HCT116 (cell line): ENCODE results near the gene FAM43B. TPM values are rescaled to one million over a fixed set of nuclear protein-coding genes. Genes with fewer than 3 reads are reported as not detected.

Source experiments
- ATAC-seq: fragments of 200-7000 bp; cut with Tn5 transposase; 2 replicates; pipeline ENCODE4 v1.9.1; 2020; ENCODE audit warnings: mild to moderate bottlenecking, moderate library complexity
- BruUV-seq: library from RNA; stranded (reverse); fragments of 400-500 nt; replicated peaks from 2 replicates; lab custom pipeline; 2021; lab: Mats Ljungman, UMichigan
- CTCF ChIA-PET: fragments of 300-600 bp; sonication (Branson Sonifier 250); formaldehyde crosslinking; loops from one replicate; lab custom pipeline; 2021; ENCODE audit warnings: antibody characterized with exemption; lab: Charles Lee
- POLR2A ChIA-PET: fragments of 300-600, 350-600 bp; sonication (Branson Sonifier 250); formaldehyde crosslinking; loops from one replicate; lab custom pipeline; 2021; ENCODE audit warnings: antibody characterized with exemption; lab: Charles Lee
- RAD21 ChIA-PET, 2 experiments: fragments of 300-600 bp; sonication (Branson Sonifier 250); formaldehyde crosslinking; loops; one replicate each; lab custom pipeline; 2023; ENCODE audit warnings: low total read pairs in 2 of 2; ENCODE audit not compliant: uncharacterized antibody in 2 of 2, unreplicated experiment in 2 of 2, low non-redundant PET in 1 of 2; lab: Charles Lee
- DNase-seq: peaks from one replicate; pipeline ENCODE4 v3.0.0-alpha.2; 2010; ENCODE audit warnings: low read depth, low spot score
- H2AFZ ChIP-seq: fragments of 200-600 bp; shearing (Covaris generic), sonication (generic); 2 replicates; pipeline ENCODE4 v1.6.1; 2017; ENCODE audit warnings: low read depth, mixed run types, mixed read lengths, antibody characterized with exemption, low read length; ENCODE audit not compliant: poor library complexity, severe bottlenecking
- H3K27ac ChIP-seq: 2 replicates; pipeline ENCODE4 v1.5.1; 2012; ENCODE audit warnings: low read depth, low read length
- H3K27me3 ChIP-seq: fragments of 200-600 bp; sonication (generic); 2 replicates; pipeline ENCODE4 v1.6.1; 2016; ENCODE audit warnings: mixed run types, low read length, mixed read lengths; ENCODE audit not compliant: insufficient read depth
- H3K36me3 ChIP-seq, 2 experiments: fragments of 200-500 bp in 1 of 2; fragments of 200-600 bp in 1 of 2; sonication (Bioruptor generic) in 1 of 2; sonication (generic) in 1 of 2; 2 replicates each; pipeline versions ENCODE4 v1.5.1 to v1.6.1; 2014 to 2016; ENCODE audit warnings: low read length in 2 of 2, inconsistent platforms in 1 of 2, mixed read lengths in 1 of 2, mixed run types in 1 of 2; ENCODE audit not compliant: insufficient read depth in 2 of 2, control insufficient read depth in 1 of 2
- H3K4me1 ChIP-seq, 2 experiments: fragments of 200-600 bp in 1 of 2; sonication (generic) in 1 of 2; 2 replicates each; pipeline versions ENCODE4 v1.5.1 to v1.6.1; 2012 to 2017; ENCODE audit warnings: low read length in 2 of 2, inconsistent platforms in 1 of 2, mild to moderate bottlenecking in 1 of 2, mixed read lengths in 1 of 2, mixed run types in 1 of 2, moderate library complexity in 1 of 2; ENCODE audit not compliant: insufficient read depth in 2 of 2, control insufficient read depth in 1 of 2
- H3K4me2 ChIP-seq: fragments of 200-600 bp; sonication (generic); 2 replicates; pipeline ENCODE4 v1.6.1; 2017; ENCODE audit warnings: mixed run types, low read length, mixed read lengths
- H3K4me3 ChIP-seq, 2 experiments: fragments of 200-600 bp in 1 of 2; sonication (generic) in 1 of 2; replicated peaks in 1 of 2; 2 replicates each; pipeline ENCODE4 v1.5.1; 2011 to 2016; ENCODE audit warnings: low read length in 2 of 2, control low read depth in 1 of 2, low read depth in 1 of 2, mild to moderate bottlenecking in 1 of 2, mixed read lengths in 1 of 2, mixed run types in 1 of 2
- H3K79me2 ChIP-seq: fragments of 200-600 bp; sonication (generic); 2 replicates; pipeline ENCODE4 v1.6.1; 2017; ENCODE audit warnings: mild to moderate bottlenecking, mixed run types, low read length, moderate library complexity, mixed read lengths; ENCODE audit not compliant: insufficient read depth
- H3K9ac ChIP-seq: fragments of 200-600 bp; sonication (generic); 2 replicates; pipeline ENCODE4 v1.6.1; 2016; ENCODE audit warnings: low read length, mixed read lengths
- H3K9me2 ChIP-seq: fragments of 200-600 bp; sonication (generic), shearing (Covaris generic); 2 replicates; pipeline ENCODE4 v1.6.1; 2017; ENCODE audit warnings: mixed run types, mild to moderate bottlenecking, moderate library complexity; ENCODE audit not compliant: insufficient read depth
- H3K9me3 ChIP-seq, 2 experiments: fragments of 200-500 bp in 1 of 2; fragments of 200-600 bp in 1 of 2; sonication (Bioruptor generic) in 1 of 2; sonication (generic) in 1 of 2; 2 replicates each; pipeline ENCODE4 v1.6.1; 2014 to 2017; ENCODE audit warnings: low read length in 2 of 2, mixed read lengths in 2 of 2, inconsistent platforms in 1 of 2, low read depth in 1 of 2, mild to moderate bottlenecking in 1 of 2, mixed run types in 1 of 2, moderate library complexity in 1 of 2; ENCODE audit not compliant: control insufficient read depth in 1 of 2, insufficient read depth in 1 of 2
- H4K20me1 ChIP-seq: fragments of 200-600 bp; sonication (generic), shearing (Covaris generic); 2 replicates; pipeline ENCODE4 v1.6.1; 2017; ENCODE audit warnings: mixed run types, mild to moderate bottlenecking, moderate library complexity; ENCODE audit not compliant: insufficient read depth
- CEBPB ChIP-seq: IDR thresholded peaks from 2 replicates; pipeline ENCODE4 v1.6.1; 2012; ENCODE audit warnings: low read depth
- ELF1 ChIP-seq: IDR thresholded peaks from 2 replicates; pipeline ENCODE4 v1.6.1; 2012; ENCODE audit warnings: low read depth, borderline replicate concordance
- FOSL1 ChIP-seq: IDR thresholded peaks from 2 replicates; pipeline ENCODE4 v1.6.1; 2012; ENCODE audit warnings: low read depth
- JUND ChIP-seq: IDR thresholded peaks from 2 replicates; pipeline ENCODE4 v1.6.1; 2012
- MAX ChIP-seq: IDR thresholded peaks from 2 replicates; pipeline ENCODE4 v1.6.1; 2012
- POLR2A ChIP-seq: IDR thresholded peaks from 2 replicates; pipeline ENCODE4 v1.7.0; 2011; ENCODE audit warnings: borderline replicate concordance; ENCODE audit not compliant: insufficient read depth, insufficient read length; ENCODE audit errors: extremely low read depth
- POLR2AphosphoS5 ChIP-seq: IDR thresholded peaks from 2 replicates; pipeline ENCODE4 v1.6.1; 2011; ENCODE audit warnings: mild to moderate bottlenecking, low read depth, low read length, moderate library complexity
- RAD21 ChIP-seq: IDR thresholded peaks from 2 replicates; pipeline ENCODE4 v1.6.1; 2012; ENCODE audit warnings: low read depth, mild to moderate bottlenecking
- SP1 ChIP-seq: IDR thresholded peaks from 2 replicates; pipeline ENCODE4 v1.6.1; 2012; ENCODE audit warnings: low read depth
- SRF ChIP-seq: IDR thresholded peaks from 2 replicates; pipeline ENCODE4 v1.6.1; 2012; ENCODE audit warnings: low read depth
- ZFX ChIP-seq: fragments of 450-650 bp; IDR thresholded peaks from 2 replicates; pipeline ENCODE4 v1.6.1; 2017
- ZNF274 ChIP-seq: fragments of 200-500 bp; sonication (Bioruptor generic); IDR thresholded peaks from 2 replicates; pipeline ENCODE4 v1.6.1; 2014; ENCODE audit warnings: mild to moderate bottlenecking, low read depth, low read length, inconsistent platforms
- intact Hi-C: fragments of 100-400 bp; cut with micrococcal nuclease; formaldehyde crosslinking; loops from 2 replicates; pipeline ENCODE4 v1.10.0; 2022
- total RNA-seq: library from RNA; stranded (reverse); gene quantifications from one replicate; pipeline ENCODE4 v1.2.1, GENCODE V29; 2021; ENCODE audit not compliant: unreplicated experiment
- TF ChIP-seq, protein P1 (sequence below): IDR thresholded peaks from 2 replicates; pipeline ENCODE4 v1.6.1; 2011; ENCODE audit warnings: mild to moderate bottlenecking, low read length, moderate library complexity; ENCODE audit not compliant: insufficient replicate concordance; ENCODE audit errors: extremely low read depth

FAM43B gene
- total RNA-seq, 1 experiment from 2014 or later = not detected

GRCh38 chr1:20602851-20603450 lies 50.6 kb downstream of the FAM43B start:
- Histone ChIP-seq H2AFZ (no peak overlapping the region), H3K9me2 (no peaks in the 10 kb centered on the region), H3K36me3 (no peaks in the 10 kb centered on the region), H3K9me3 (no peaks in the 10 kb centered on the region; a peak in 1 of 4 replicates), H3K4me1 (peaks cover 17 to 55% of the 10 kb centered on the region in 2 experiments), H3K27ac (no peak overlapping the region), H3K27me3 (no peaks in the 10 kb centered on the region), H3K9ac (no peak overlapping the region), H3K4me2 (peak overlapping the region; percentile 54), H3K4me3 (no peak overlapping the region), H3K79me2 (no peaks in the 10 kb centered on the region), H4K20me1 (no peaks in the 10 kb centered on the region)
- TF ChIP-seq MAX (no peak), RAD21 (no peak), ZFX (no peak), POLR2A (no peak), FOSL1 (no peak), POLR2AphosphoS5 (no peak), CEBPB (no peak), SRF (no peak), ZNF274 (no peak), JUND (no peak), ELF1 (no peak), SP1 (no peak)
- TF ChIP-seq, protein P1, sequence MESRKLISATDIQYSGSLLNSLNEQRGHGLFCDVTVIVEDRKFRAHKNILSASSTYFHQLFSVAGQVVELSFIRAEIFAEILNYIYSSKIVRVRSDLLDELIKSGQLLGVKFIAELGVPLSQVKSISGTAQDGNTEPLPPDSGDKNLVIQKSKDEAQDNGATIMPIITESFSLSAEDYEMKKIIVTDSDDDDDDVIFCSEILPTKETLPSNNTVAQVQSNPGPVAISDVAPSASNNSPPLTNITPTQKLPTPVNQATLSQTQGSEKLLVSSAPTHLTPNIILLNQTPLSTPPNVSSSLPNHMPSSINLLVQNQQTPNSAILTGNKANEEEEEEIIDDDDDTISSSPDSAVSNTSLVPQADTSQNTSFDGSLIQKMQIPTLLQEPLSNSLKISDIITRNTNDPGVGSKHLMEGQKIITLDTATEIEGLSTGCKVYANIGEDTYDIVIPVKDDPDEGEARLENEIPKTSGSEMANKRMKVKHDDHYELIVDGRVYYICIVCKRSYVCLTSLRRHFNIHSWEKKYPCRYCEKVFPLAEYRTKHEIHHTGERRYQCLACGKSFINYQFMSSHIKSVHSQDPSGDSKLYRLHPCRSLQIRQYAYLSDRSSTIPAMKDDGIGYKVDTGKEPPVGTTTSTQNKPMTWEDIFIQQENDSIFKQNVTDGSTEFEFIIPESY = no peak
- no TSS peak for BruUV-seq
- no peak for ATAC-seq
- no peak for DNase-seq
- CTCF ChIA-PET = no interaction called here
- intact Hi-C loops = no loop called here
- RAD21 ChIA-PET = interaction anchor here in 1 of 2 experiments (1.0 kb wide), 1 partner anchor 9 kb away, joined by 4 read pairs; no protein-coding TSS in a partner anchor
- POLR2A ChIA-PET = no interaction called here
